CD4-positive, alpha-beta T cell treated with Interleukin-2 at 100 ng/mL for 4 hours (primary cell): ENCODE results near the gene ARID1B.

Source experiments
- DNase-seq: peaks from one replicate; pipeline ENCODE4 v3.0.0-alpha.2; 2020; ENCODE audit warnings: low spot score

Gene ARID1B

GRCh38 chr6:157101166-157101565 lies 324.0 kb downstream of the ARID1B start:
- no peak for DNase-seq

- DNase-seq: no peak
Measured at GRCh38 chr6:157104803-157105202, 327.6 kb downstream of the ARID1B start.

DNA sequence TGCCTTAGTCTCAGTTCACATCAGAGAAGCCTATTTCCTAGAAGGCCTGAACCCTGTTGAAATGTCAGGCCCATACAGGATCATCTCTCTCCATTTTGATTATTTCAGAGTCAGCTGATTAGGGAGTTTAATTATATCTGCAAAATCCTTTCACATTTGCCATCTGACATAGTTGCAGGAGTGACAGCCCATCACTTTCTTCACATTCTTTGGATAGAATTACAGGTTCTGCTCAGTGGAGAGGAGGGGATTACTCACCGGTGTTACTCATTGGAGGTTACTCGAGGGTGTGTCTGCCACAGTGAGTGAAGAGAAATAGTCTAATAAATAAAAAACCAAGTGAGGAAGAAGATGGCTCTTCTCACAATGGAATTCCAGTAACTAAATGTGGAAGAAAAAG lies 329.3 kb downstream of the ARID1B start:
- DNase-seq: peak; percentile 18

GRCh38 chr6:157107571-157107914 lies 330.4 kb downstream of the ARID1B start:
- DNase-seq: no peak

- peak; percentile 36 for DNase-seq
Measured at GRCh38 chr6:157107915-157108651, 330.9 kb downstream of the ARID1B start.

- no peak for DNase-seq
Measured at GRCh38 chr6:157108923-157109322, 331.7 kb downstream of the ARID1B start.

DNA sequence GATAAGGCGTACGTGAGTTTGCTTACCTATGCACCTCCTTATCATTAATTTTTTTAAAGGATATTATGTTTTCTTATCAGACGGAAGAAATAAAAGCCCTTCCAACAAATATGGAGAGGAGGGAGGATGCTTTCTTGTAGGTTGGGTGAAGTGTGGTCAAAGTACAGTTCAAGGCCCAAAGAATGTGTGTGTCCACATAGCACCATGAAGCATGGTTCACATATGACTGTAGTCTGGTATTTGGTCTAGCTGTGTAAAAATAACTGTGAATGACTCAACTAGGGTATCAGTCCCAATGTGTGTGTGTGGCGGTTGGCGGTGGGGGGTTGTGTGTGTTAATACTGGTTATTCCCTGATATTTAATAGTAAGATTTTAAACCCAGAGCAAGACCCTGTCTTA lies 333.4 kb downstream of the ARID1B start:
- no peak for DNase-seq

- DNase-seq: no peak
Measured at GRCh38 chr6:157113389-157113788, 336.2 kb downstream of the ARID1B start.

GRCh38 chr6:157116426-157116825 lies 339.2 kb downstream of the ARID1B start:
- no peak for DNase-seq

DNA sequence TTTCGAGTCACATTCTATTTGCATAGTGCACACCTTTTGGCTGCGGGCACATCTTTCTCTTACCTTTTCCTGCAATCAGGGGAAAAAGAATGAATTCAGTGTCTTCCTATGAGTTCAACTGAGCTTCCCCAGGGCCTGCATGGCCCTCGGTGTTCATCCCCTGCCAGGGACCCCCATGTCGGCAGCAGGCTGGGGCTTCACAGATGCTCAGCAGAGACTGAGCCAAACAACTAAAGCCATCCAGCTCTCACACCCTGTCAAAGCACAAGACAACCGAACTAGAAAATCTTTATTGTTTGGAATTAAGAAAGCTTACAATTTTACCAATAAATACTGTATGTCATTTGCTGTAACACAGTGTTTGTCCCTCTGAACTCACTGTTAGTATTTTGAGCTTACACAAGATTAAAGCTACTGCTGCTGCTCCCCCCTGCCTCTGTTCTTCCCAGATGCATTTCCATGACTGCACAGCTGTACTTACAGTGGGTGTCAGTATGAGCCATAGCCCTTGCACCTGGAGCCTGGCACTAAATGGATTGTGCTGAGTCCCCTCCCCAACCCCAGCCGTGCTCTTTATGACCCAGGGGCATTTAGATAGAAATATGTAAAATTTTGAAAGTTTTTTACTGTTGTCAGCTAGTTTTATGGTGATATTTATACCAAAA lies 340.4 kb downstream of the ARID1B start:
- DNase-seq: no peak

DNA sequence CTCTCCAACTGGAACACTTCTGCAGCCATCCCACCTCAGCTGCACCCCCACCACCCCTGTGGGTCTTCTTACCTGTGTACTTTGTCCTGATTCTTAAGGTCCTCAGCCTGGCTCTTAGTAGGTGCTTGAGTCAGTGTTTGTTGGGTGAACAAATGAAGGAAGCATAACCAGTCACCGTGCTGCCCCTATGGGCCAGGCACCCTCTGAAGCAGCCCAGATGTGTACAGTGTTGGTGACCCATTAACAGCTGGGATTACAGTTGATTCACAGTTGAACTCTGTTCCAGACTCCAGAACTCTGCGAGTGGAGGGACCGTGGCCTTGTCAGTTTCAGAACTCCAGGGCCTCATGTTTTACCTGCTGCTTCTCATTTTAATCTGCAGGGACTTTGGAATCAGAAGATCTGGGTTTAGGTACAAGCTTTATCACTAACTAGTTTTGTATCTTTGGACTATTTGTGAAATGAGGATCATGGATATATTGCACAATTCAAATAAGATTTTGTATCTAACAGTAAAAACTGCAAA lies 342.4 kb downstream of the ARID1B start:
- no peak for DNase-seq

DNA sequence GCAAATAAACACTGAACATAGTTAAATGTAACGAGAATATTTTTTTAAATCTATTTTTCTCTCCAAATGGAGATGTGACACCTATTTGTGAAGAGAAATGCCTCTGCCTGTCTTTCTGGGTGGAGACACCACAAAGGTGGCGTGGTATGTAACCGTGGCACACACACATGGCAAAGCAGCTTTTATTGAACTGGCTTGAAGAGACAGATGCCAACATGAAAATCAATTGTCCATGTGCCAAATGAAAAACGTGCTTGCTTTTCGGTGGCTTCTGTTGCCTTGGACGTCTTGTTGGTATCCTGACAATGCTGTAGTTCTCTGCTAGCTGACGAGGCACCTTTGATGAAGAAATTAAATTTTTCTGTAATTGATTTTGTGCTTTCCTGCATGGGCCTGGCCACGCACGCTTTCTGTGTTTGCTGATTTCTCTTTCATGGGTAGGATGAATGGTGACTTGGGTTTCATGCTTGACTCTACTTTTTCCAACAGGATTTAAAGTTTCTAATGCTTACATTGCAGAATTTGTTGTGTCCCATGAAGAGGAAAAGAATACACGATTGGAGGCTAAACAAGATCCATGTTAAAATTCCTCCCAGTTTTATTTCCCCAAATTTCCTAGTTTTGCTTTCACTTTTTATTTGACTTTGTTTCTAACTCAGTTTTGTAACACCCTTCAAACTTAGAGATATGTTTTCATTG lies 343.5 kb downstream of the ARID1B start:
- no peak for DNase-seq

- no peak for DNase-seq
Measured at GRCh38 chr6:157121897-157122296, 344.7 kb downstream of the ARID1B start.

DNA sequence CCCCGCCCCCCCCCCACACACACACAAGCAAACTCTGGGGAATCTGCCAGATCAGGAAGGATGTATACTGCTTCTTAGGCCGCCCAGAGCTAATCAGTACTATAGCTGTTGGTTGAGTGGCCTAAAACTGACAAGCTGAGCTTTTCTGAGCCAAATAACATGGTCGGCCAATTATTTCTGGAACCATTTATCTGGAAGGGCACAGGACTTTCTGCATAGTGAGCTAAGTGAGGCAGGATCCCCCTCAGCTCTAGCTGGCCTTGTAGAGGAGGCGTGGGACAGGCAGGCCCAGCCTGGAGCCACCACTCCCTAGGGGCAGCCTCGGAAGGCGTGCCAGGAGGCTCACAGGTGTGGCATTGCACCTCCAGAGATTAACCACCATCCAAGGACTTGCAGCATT lies 346.1 kb downstream of the ARID1B start:
- no peak for DNase-seq

- no peak for DNase-seq
Measured at GRCh38 chr6:157124485-157125254, 347.5 kb downstream of the ARID1B start.

- DNase-seq: no peak
Measured at GRCh38 chr6:157125531-157125930, 348.4 kb downstream of the ARID1B start.

DNA sequence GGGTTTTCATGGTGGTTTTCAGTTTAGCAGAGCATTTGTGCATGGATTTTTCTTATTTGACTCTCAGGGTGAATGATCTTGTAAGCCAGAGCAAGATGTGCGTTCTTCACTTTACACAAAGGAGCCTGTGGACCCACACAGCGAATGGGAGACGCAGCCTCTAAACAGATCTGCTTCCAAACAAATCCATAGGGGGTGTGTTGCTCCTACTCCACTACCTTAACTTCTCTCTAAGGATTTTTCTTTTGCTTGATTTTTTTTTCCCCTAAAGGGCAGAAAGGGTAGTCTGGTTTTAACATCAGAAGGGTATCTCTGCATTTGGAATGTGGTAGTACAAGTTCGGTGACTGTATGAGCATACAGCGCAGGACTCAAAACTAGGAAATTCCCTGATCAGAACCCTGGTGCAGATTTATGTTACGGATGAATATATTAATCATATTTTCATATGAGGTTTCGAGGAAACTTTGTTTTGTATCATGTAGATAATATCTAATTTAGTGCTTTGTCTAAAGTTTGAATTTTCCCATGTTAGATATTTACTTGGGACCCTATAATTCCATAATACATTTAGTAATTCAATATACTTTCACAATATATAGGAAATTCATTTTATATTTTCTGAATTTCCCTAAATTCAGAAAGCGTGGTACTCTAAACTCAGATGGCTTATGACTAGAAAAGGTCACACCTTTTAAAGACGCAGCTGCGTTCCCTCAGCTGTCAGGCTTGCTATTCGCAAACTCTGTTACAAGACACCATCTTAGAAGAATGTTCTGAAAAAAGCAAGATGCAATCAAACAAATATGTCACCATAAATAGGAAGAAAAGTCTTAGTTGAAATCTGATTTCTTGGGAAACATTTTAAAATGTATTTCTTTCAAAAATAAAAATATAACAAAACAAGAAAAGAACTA lies 349.3 kb downstream of the ARID1B start:
- DNase-seq: no peak

DNA sequence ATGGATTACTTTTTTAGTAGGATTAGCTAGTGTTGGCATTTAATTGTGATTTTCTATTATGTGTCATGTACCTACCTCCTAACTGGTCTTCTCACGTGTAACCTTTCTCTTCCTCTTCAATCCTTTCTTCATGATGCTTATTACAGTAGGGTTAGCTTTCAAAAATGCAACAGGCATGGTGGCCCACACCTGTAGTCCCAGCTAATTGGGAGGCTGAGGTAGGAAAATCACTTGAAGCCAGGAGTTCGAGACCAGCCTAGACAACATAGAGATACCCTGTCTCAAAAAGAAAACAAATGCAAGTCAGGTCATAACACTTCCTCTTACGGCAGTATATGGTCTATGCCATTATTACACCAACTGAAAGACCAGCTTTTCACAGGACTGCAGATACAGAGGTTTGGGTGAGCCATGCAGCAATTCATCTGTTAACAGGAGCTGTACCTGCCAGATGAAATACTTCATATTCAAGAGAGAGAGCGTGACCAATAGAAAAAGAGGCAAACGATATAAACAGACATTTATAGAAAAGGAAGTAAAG lies 351.1 kb downstream of the ARID1B start:
- DNase-seq: no peak

DNA sequence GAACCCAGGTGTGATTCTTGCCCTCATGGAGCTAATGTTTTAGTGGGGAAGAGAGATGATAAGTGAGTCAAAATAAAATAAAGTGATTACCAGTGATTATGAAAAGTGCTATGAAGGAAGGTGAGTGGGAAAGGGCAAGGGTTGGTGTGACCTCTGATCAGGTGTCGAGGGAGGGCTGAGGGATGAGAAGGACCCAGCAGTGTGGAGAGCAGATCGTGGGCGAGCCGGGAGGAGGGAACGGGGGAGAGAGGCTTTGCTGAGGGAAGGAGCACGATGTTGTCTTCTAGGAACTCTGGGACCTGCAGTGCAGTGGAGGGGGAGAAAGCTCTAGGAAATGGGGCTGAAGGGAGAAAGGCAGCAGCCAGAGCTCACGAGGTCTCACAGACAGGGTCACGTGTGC lies 354.1 kb downstream of the ARID1B start:
- DNase-seq: no peak

GRCh38 chr6:157133856-157134255 lies 356.7 kb downstream of the ARID1B start:
- no peak for DNase-seq
